Measurements from ENCODE around the gene PTPN4.

Gene PTPN4

GRCh38 chr2:119814216-119814615, 54.5 kb downstream of the PTPN4 start:
- DNase-seq, result no peak

GRCh38 chr2:119818792-119819191, 59.1 kb downstream of the PTPN4 start:
- no peak for DNase-seq

GRCh38 chr2:119819846-119820245, 60.1 kb downstream of the PTPN4 start:
- DNase-seq, result no peak

- DNase-seq, result no peak
Measured at GRCh38 chr2:119820275-119820674, 60.6 kb downstream of the PTPN4 start.

GRCh38 chr2:119821266-119821665, 61.5 kb downstream of the PTPN4 start:
- no peak for DNase-seq

- peak; percentile 23 to 50 (median 46) for DNase-seq
Measured at GRCh38 chr2:119823734-119824334, 64.1 kb downstream of the PTPN4 start.

GRCh38 chr2:119826370-119826961, 66.7 kb downstream of the PTPN4 start:
- peak; percentile 58 to 61 (median 59) for DNase-seq

GRCh38 chr2:119827866-119828507, 68.3 kb downstream of the PTPN4 start:
- no peak for DNase-seq

GRCh38 chr2:119836455-119837142, 76.9 kb downstream of the PTPN4 start:
- DNase-seq, result no peak

GRCh38 chr2:119837350-119837749, 77.6 kb downstream of the PTPN4 start:
- DNase-seq, result no peak

GRCh38 chr2:119837759-119838158, 78.0 kb downstream of the PTPN4 start:
- DNase-seq, result no peak

GRCh38 chr2:119838179-119838578, 78.5 kb downstream of the PTPN4 start:
- no peak for DNase-seq

GRCh38 chr2:119841550-119841949, 81.8 kb downstream of the PTPN4 start:
- no peak for DNase-seq

GRCh38 chr2:119846021-119846420, 86.3 kb downstream of the PTPN4 start:
- no peak for DNase-seq

GRCh38 chr2:119849838-119850565, 90.3 kb downstream of the PTPN4 start:
- DNase-seq, result no peak

- DNase-seq, result no peak
Measured at GRCh38 chr2:119852214-119852613, 92.5 kb downstream of the PTPN4 start.

GRCh38 chr2:119853777-119854399, 94.2 kb downstream of the PTPN4 start:
- no peak for DNase-seq

- DNase-seq, result no peak
Measured at GRCh38 chr2:119856469-119856901, 96.8 kb downstream of the PTPN4 start.

- no peak for DNase-seq
Measured at GRCh38 chr2:119857742-119858141, 98.0 kb downstream of the PTPN4 start.

GRCh38 chr2:119859528-119859927, 99.8 kb downstream of the PTPN4 start:
- DNase-seq, result peak in 2 of 3 donors; percentile 5 to 6

GRCh38 chr2:119860924-119861323, 101.2 kb downstream of the PTPN4 start:
- peak in 2 of 3 donors; percentile 3 for DNase-seq

GRCh38 chr2:119862127-119862889, 102.6 kb downstream of the PTPN4 start:
- DNase-seq, result no peak
